ENCODE results near the gene PRXL2A. TPM values are rescaled to one million over a fixed set of nuclear protein-coding genes. Genes with fewer than 3 reads are reported as not detected.
"Not testable (repeated sequence)": the region's sequence is repeated elsewhere in the genome, so short reads cannot be mapped to it uniquely, and the experiment has no call there.

Gene PRXL2A, protein sequence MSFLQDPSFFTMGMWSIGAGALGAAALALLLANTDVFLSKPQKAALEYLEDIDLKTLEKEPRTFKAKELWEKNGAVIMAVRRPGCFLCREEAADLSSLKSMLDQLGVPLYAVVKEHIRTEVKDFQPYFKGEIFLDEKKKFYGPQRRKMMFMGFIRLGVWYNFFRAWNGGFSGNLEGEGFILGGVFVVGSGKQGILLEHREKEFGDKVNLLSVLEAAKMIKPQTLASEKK
- total RNA-seq (2014; rRNA removed): not detected in 2 replicates
- polyA plus RNA-seq (2012): not detected

DNA sequence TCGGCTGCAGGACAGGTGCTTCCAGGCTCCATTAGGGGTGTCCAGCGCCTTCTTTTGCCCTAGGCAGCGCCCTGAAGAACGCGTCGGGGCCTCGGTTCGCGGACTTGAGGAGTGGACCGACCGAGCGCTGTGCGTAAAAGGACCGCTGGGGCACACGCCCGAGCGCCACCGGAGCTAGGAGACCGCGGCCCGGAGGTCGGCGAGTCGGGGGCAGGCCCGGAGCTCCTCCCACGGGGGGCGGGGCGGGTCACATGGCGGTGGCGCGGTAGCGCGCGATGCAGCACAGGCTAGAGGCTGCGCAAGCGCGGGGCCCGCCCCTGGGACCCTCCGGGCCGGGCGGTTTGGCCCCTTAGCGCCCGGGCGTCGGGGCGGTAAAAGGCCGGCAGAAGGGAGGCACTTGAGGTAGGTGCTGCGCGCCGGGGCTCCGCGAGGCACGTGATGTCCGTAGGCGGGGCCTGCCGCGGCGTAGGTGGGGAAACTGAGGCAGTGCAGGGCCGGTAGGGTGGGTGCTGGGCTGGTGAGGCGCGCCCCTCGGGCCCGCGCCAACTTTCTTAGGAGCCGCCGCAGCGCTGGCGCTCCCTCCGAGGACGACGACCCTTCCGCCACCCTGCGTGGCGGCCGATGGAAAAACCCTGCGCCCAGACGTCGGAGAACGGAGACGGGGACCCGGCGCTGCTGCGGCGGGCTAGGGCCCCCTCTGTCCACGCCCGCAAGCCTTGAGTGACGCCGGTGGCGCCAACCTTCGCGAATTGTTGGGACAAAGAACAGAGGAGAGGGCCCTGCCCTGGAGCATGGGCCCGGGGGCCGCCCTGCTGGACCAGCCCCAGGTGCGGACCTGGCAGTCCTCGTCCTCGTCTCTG lies at the start of gene PRXL2A:
Gene PRXL2A (plus strand): TSS at position 310 of the 860 bp plus-strand sequence. CDS start 11,917 bp downstream, outside the sequence.
- no peak for DNase-seq (ENCODE audit: low read depth)

DNA sequence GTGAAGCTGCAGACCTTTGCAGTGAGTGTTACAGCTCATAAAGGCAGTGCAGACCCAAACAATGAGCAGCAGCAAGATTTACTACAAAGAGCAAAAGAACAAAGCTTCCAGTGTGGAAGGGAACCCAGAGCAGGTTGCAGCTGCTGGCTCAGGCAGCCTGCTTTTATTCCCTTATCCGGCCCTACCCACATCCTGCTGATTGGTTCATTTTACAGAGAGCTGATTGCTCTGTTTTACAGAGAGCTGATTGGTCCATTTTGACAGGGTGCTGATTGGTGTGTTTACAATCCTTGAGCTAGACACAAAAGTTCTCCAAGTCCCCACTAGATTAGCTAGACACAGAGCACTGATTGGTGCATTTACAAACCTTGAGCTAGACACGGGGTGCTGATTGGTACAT lies 49.4 kb upstream of the PRXL2A start:
- not testable (repeated sequence) for DNase-seq (ENCODE audit: low read depth)

DNA sequence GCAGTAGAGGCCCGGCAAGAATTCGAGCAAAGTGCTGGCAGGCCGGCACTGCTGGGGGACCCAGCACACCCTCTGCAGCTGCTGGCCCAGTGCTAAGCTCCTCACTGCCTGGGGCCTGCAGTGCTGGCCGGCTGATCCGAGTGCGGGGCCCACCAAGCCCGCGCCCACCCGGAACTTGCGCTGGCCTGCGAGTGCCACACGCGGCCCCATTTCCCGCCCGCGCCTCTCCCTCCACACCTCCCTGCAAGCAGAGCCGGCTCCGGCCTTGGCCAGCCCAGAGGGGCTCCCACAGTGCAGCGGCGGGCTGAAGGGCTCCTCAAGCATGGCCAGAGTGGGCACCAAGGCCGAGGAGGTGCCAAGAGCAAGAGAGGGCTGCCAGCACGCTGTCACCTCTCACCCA lies 48.7 kb upstream of the PRXL2A start:
- no peak for DNase-seq (ENCODE audit: low read depth)

DNA sequence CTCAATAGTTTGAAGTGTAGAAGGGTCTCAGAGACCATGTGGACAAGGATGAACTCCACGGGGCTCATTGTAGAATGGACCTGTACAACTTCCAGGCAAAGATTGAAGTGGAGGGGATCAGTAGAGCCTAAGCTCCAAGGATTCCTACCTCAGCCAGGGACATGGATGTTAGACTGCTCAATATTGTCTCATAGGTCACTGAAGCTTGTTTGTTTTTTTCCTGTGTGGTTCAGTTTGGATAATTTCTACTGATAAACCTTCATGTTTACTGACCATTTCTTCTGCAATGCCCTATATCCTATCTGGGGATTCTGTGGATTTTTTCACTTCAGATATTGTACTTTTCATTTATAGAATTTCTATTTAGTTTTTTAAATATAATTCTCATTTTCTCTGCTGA lies 42.8 kb upstream of the PRXL2A start:
- DNase-seq (ENCODE audit: low read depth): no peak

DNA sequence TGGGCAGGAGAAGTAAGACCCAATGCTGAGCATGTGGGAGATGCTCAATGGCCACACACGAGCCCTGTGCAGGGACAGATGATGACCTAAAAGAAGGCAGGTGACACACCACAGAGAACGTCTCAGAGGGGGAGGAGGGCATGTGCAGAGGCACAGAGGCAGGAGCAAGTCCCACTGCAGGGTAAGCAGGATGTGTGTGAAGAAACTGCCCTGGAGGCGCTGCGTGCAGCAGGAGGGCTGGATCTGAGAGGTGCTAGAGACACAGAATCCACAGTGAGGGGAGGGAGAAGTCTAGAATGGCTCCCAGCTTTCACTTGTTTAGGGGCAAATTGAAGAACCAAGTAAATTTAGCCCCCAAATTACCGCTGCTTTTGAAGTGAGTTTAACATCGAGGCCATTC lies 36.9 kb upstream of the PRXL2A start:
- no peak for DNase-seq (ENCODE audit: low read depth)

DNA sequence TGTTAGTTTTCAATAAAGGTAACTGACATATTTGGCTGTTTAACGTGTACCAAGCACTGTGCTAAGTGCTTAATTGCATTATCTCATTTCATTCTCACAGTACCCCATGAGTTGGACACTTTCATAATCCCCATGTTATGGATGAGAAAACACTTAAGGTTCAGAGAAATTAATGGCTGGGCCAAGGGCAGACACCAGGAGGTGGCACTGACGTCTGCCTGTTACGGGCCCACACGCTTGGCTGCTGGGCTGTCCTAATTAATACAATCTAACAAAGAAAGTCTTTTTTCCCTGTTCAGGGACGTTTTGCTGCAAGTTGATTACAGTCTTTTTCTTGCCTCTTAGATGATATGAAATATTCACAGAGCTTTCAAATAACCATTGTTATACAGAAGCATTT lies 35.7 kb upstream of the PRXL2A start:
- DNase-seq (ENCODE audit: low read depth): no peak

DNA sequence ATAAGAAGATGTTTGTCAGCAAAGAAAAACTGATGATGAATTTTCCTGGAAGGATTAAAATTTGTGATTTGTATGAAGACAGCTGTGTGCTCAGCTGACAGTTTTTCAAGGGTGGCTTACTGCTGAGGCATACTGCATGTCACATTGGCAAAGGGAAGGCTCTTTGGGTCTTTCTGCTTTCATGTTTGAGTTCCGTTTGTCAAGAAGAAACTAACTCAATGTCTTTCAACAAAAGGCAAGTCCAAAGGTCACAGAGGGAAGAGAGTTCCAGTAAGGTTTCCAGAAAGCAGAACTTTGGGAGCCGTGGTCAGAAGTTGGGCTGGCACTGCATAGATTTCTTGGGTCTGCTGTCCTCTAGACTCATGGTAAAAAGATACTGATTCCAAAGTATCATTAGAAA lies 34.8 kb upstream of the PRXL2A start:
- DNase-seq (ENCODE audit: low read depth): no peak

DNA sequence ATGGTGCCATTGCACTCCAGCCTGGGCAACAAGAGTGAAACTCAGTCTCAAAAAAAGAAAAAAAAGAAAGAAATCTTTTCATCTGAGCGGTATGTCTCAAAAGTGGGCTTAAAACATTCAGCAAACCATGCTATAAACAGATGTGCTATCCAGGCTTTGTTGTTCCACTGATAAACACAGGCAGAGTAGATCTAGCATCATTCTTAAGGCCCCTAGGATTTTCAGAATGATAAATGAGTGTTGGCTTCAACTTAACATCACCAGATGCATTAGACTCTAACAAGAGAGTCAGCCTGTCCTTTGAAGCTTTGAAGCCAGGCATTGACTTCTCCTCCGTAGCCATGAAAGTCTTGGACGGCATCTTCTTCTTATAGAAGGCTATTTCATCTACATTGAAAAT lies 28.6 kb upstream of the PRXL2A start:
- DNase-seq (ENCODE audit: low read depth): no peak

DNA sequence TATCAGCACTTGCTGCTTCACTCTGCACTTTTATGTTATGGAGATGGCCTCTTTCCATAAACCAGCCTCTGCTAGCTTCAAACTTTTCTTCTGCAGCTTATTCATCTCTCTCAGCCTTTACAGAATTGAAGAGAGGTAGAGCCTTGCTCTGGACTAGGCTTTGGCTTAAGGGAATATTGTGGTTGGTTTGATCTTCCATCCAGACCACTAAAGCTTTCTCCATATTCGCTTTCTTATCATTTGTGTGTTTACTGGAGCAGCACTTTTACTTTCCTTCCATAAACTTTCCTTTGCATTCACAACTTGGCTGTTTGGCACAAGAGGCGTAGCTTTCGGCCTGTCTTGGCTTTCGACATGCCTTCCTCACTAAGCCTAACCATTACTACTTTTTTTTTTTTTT lies 28.2 kb upstream of the PRXL2A start:
- DNase-seq (ENCODE audit: low read depth): no peak

DNA sequence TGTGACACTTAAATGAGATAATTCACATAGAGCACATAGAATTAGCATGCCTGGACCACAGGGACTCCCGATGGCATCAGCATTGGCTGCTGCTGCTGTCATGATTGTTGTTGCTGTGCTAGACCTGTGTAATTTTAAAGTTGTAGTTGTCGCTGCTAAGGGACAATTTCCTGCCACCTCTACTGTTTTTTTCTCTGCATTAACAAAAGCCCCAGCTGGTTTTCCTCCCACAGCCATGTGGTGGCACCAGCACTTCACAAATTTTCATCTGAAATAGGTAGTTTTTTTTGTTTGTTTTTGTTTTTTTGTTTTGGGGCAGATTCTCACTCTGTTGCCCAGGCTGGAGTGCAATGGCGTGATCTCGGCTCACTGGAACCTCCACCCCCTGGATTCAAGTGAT lies 25.4 kb upstream of the PRXL2A start:
- peak; percentile 23 for DNase-seq (ENCODE audit: low read depth)

DNA sequence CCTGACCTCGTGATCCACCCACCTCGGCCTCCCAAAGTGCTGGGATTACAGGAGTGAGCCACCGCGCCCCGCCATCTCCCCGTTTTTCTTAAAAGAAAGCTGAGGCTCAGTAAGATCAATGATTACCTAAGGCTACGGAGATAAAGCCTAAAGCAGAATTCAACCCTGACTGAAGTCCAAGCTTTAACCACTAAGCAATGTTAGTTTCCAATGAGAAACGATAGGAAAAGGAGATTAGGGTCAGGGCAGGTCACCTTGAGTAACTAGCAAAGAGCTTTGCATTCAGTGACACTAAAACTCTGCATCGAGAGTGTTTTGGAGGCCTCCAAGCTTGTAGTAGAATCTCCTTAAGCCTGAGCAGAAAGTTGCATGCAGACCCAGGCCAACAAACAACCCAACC lies 17.6 kb upstream of the PRXL2A start:
- no peak for DNase-seq (ENCODE audit: low read depth)

DNA sequence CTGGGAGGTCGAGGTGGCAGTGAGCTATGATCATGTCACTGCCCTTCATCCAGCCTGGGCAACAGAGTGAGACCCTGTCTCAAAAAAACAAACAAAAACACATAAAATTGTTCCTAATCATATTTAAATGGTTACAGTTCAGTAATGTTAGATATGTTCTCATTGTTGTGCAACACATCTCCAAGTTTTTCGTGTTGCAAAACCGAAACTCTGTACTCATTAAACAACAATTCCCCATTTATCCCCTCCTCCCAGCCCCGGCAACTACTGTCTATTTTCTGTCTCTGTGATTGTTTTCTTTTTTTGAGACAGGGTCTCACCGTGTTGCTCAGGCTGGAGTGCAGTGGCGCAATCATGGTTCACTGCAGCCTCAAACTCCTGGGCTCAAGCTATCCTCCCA lies 16.1 kb upstream of the PRXL2A start:
- DNase-seq (ENCODE audit: low read depth): no peak

DNA sequence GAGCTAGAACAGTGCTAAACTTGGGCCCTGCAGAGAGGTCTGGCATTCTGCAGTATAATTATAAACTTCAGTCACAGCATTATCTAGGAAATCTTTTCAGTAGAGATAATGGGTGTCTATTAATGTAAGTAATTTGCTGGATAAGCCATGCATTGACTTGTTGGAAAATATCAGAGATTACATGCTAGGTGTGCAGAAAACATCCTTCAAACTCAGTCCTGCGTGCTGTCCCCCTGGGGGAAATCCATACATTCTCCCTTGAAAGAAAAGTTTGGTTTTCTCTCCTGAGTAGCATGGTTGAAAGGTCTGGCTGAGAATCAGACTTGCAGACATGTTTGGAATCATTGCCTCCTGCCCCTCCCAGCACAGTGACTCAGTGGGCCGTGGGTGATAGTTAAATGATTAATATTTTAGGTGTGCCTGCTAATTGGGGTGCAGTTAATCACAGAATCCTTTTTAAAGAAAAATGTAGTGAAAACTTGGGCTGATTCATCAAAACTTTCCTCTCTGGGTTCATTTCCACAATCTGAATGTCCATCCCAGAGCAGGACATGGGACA lies 13.9 kb upstream of the PRXL2A start:
- no peak for DNase-seq (ENCODE audit: low read depth)

DNA sequence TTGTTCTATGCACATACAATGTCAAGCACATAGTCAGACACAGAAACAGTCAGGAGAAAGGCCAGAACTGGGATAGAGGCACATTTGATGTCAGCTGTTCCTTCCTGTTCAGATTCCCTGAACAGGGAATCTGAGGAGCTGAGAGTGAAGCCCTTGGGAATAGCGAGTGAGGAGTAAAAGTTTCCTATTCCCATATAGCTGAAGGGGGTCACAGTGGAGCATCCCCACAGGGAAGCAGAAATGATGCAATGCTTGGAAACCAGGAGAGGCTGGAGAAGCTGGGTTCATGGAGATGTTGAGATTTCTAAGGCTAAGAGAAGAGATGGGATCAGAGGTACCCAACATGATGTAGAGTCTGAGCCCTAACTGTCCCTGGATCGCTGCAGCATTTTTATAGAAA lies 11.3 kb upstream of the PRXL2A start:
- no peak for DNase-seq (ENCODE audit: low read depth)

DNA sequence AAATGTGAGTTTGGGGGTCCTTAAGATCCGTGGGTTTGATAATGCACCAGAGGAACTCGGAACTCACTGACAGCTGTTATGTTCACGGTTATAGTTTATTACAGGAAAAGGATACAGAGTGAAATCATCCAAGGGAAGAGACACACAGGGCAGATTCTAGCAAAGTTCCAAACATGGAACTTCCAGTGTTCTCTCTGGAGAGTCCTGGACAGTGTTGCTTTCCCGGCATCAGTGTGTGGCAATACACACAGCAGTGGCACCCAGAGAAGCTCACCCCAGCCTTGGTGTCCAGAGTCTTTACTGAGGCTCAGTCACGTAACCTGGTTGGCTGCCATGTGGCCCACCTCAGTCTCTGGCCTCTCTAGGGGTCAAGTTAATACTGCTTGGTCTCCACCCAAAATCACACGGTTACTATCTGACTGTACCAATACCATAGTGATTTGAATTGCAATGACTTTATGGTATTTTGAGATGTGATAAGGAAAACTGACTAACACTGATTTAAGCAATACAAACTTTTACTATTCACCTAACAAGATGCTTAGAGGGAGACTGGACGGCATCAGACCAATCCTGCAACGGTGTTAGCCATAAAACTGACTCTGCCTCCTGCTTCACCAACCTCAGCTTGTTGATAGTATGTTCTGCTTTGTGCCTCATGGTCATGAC lies 8.1 kb upstream of the PRXL2A start:
- no peak for DNase-seq (ENCODE audit: low read depth)

DNA sequence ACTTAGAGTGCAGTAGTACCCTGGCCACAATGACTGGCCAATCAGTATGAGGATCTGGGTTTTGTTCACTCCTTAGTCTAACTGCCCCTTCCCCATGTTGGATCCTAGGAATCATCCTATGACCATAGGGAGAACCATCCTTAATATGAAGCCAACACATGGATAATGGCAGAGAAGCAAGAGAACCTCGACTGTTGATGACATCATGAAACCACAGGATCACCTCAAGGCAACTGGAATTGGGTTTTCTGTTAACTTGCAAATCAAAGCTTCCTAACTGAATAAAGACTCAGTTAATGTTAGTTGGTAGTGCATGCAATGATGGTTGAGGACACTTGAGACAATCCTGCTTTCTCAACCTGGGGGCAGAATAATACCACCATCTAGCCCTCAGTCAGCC lies 3.3 kb upstream of the PRXL2A start:
- DNase-seq (ENCODE audit: low read depth): no peak

DNA sequence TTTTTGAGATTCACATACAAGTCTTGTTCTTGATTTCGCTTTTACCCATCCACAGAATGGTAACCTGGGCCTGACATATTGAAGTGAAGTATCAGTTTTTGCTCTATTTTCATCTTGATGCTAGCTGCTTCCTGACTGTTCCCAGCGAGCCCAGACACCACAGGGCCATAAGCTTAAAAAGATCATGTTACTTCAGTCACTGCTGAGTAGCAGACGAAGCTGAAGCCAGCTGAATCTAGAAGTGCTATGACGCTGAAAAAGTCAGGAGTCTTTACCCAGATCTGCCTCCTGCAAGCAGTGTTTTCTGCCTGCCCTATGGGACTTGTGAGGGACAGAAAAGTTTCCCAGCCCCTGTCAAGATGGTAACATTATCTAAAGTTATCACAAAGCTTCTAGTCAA lies 2.7 kb upstream of the PRXL2A start:
- DNase-seq (ENCODE audit: low read depth): no peak

DNA sequence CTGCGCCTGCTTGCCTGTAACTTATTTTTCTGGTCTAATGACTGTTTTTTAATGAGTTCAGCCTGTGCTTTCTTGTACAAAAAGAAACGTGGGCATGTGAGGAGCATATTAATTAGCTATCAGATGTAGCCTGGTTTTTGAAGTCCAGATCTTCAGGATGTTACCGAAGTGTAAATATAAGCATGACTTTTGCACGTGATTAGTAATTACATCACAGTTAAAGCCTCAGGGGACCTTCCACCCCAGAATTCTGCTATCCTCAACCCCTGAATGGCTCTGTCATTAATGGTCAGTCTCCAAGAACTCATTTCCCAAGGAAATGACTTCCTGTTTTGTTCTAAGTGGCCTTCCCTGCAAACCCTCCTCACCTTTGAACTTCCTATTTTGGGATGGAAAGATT lies 2.1 kb upstream of the PRXL2A start:
- no peak for DNase-seq (ENCODE audit: low read depth)

DNA sequence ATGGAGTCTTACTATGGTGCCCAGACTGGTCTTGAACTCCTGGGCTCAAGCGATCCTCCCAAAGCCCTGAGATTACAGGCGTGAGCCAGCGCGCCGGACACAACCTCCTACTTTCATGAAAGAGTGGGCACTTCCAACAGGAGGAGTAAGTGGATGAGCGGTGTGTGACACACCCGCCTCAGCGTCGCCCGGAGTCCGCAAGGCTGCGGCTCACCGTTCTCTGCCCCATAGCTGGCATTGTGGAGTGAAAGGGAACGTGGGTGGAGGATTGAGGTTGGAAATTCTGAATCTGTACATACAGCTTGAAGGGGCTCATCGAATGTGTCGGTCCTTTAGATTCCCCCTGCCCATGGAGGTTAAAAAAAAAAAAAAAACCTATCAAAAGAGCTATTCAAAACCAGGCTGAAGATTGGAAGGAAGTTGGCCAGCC lies 524 bp upstream of the PRXL2A start:
- no peak for DNase-seq (ENCODE audit: low read depth)

DNA sequence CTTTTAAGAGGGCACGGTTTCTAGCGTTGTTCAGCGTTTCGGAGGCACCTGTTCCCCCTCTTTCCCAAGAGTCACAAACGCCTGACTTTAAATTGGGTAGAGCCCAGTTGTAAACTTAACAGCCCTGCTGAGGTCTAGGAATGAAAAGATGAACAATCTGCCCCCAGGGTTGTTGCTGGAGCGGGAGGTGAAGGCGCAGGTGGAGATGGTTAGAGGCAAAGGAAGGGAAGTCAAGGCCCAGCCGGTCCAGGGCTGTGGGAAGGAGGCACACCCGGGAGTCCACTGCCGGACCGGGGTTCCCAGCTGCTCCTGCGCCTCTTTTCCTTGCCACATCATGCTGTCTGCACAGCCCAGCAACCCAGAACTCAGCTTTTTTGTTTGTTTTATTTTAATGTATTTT lies 770 bp downstream of the PRXL2A start:
- no peak for DNase-seq (ENCODE audit: low read depth)

DNA sequence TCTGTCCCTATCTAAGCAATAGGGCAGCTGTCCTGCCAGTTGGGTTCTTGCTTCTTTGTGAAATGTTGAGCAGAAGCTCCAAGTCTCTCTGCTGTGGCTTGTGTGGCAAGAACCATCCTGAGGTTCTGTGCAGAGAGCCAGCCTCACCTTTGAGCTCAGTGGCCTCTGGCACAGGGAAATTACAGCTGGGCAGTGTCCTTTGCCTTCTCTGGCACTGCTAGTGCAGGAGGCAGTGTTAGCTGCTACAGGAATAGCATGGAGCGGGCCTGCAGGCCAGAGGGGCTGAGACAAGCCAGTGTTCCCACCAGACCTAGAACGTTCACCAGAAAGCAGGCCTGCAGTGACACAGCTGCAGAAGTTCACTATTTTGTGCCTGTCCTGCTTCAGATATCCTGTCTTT lies 1.8 kb downstream of the PRXL2A start:
- DNase-seq (ENCODE audit: low read depth): no peak

DNA sequence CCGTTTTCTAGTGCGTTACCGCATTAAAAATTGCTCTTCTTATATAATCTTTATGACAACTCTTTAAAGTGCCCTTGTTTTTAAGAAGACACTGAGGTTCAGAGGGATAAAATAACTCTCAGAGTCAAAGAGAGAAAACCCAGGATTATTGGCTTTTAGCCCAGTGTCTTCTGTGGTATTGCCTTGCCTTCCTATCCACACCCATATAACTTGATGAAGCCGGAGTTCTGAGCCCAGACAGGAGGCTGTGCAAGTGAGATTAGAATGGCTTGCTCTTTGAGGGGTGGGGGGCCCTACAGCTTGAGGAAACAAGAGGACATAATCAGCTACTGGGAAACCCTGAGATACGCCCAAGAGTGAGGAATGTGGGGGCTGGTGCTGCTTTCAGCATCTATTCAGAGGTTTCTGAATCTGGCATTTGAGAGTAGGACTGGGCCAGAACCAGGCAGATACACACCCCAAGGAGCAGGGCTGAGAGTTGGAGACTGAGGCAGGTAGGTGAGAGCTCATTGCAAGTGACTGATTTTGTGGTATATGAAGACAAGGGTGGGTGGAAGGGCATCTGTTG lies 2.3 kb downstream of the PRXL2A start:
- DNase-seq (ENCODE audit: low read depth): no peak

Data from LHCN-M2 (cell line).